Parathyroid adenoma (tissue), 2 donors: Measurements from ENCODE around the gene TMEM97.
A peak's percentile ranks its signal among the peaks of the same experiment; 100 is the strongest.
"Not testable (repeated sequence)": the region's sequence is repeated elsewhere in the genome, so short reads cannot be mapped to it uniquely, and the experiment has no call there.

Experiments
- H2AFZ ChIP-seq: fragments of 300-600 bp; sonication (generic); one replicate; pipeline ENCODE4 v1.7.0; 2017; ENCODE audit warnings: antibody characterized with exemption, mild to moderate bottlenecking
- H3K27ac ChIP-seq: fragments of 300-600 bp; sonication (generic); one replicate; pipeline ENCODE4 v1.7.0; 2017
- H3K27me3 ChIP-seq: fragments of 300-600 bp; sonication (generic); one replicate; pipeline ENCODE4 v1.7.0; 2017; ENCODE audit warnings: low read length; ENCODE audit not compliant: control insufficient read depth, insufficient read depth
- H3K36me3 ChIP-seq: fragments of 300-600 bp; sonication (generic); one replicate; pipeline ENCODE4 v1.7.0; 2017; ENCODE audit warnings: low read length; ENCODE audit not compliant: control insufficient read depth, insufficient read depth
- H3K4me1 ChIP-seq: fragments of 300-600 bp; sonication (generic); one replicate; pipeline ENCODE4 v1.7.0; 2017; ENCODE audit warnings: control low read depth
- H3K4me2 ChIP-seq: fragments of 300-600 bp; sonication (generic); one replicate; pipeline ENCODE4 v1.7.0; 2017; ENCODE audit warnings: low read length
- H3K4me3 ChIP-seq: fragments of 300-600 bp; sonication (generic); one replicate; pipeline ENCODE4 v1.7.0; 2017; ENCODE audit warnings: low read depth, low read length
- H3K79me2 ChIP-seq: fragments of 300-600 bp; sonication (generic); one replicate; pipeline ENCODE4 v1.7.0; 2017; ENCODE audit warnings: control low read depth
- H3K9ac ChIP-seq: fragments of 300-600 bp; sonication (generic); one replicate; pipeline ENCODE4 v1.7.0; 2017; ENCODE audit warnings: mild to moderate bottlenecking
- H3K9me3 ChIP-seq: fragments of 300-600 bp; sonication (generic); one replicate; pipeline ENCODE4 v1.7.0; 2017; ENCODE audit warnings: low read length; ENCODE audit not compliant: control insufficient read depth
- TF ChIP-seq, protein P1 (sequence below): fragments of 300-600 bp; sonication (generic); IDR thresholded peaks from one replicate; pipeline ENCODE4 v1.7.0; 2017; ENCODE audit warnings: antibody characterized with exemption, mild to moderate bottlenecking
- donor health status: primary hyperparathyroidism.

The TMEM97 gene

GRCh38 chr17:28335201-28335958 is 16.4 kb downstream of the TMEM97 start, which contains the start of the genes IFT20 and TNFAIP1:
Gene IFT20 (minus strand): TSS chr17:28335472. CDS start chr17:28331985, 3,487 bp downstream.
Gene TNFAIP1 (plus strand): TSS chr17:28335761. CDS start chr17:28339522, 3,761 bp downstream.
- Histone ChIP-seq H3K36me3 (no peaks in the 10 kb centered on the region), H3K4me1 (no peaks in the 10 kb centered on the region), H3K79me2 (peaks cover 33% of the 10 kb centered on the region), H2AFZ (peak within 1 kb of the TSS; percentile 90), H3K9me3 (no peaks in the 10 kb centered on the region), H3K27me3 (no peaks in the 10 kb centered on the region), H3K27ac (peak within 1 kb of the TSS; percentile 81), H3K9ac (peak within 1 kb of the TSS; percentile 41), H3K4me3 (peak within 1 kb of the TSS; percentile 97), H3K4me2 (peak within 1 kb of the TSS; percentile 98)
- TF ChIP-seq, protein P1, sequence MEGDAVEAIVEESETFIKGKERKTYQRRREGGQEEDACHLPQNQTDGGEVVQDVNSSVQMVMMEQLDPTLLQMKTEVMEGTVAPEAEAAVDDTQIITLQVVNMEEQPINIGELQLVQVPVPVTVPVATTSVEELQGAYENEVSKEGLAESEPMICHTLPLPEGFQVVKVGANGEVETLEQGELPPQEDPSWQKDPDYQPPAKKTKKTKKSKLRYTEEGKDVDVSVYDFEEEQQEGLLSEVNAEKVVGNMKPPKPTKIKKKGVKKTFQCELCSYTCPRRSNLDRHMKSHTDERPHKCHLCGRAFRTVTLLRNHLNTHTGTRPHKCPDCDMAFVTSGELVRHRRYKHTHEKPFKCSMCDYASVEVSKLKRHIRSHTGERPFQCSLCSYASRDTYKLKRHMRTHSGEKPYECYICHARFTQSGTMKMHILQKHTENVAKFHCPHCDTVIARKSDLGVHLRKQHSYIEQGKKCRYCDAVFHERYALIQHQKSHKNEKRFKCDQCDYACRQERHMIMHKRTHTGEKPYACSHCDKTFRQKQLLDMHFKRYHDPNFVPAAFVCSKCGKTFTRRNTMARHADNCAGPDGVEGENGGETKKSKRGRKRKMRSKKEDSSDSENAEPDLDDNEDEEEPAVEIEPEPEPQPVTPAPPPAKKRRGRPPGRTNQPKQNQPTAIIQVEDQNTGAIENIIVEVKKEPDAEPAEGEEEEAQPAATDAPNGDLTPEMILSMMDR, result peak; percentile 9

DNA sequence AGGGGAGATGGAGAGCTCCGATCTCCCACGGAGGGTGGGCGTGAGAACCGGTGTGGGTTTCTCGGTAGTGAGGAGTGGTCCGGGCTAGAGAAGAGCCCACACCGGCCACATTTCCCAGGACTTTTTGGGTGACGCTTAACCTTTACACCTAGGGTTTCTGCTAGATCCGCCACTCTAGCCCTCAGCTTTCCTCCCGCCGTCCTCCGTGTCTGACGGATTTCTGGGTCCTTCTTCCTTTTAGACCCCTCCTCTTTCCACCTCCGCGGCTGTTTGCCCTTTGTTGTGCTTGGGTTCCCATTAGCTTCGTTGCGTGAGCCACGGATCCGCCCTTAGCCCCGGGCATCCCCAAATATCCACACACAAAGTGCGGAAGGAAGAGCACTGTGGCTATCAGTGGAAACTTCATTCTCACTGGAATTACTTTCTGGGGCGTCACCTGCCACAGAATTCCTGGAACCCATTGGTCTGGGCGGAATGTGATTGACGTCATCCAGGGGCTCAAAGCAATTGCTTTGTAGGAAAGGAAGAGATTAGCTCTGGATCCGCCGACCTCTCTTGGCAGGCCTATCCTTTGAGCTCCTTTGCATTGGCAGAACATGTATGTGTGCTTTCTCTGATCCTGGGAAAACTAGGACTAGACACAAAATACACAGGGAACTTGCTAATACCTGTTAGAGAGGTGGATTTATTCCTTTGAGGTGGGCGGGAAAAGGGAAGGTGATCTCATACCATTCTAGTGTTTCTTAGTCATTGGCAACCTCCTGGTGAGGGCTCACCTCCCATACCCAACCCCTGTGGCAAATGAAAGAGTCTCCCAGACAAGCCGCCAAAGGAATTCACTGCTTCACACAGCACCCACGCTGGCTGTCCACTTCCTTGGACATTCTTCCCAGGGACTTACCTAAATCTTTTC is 17.2 kb downstream of the TMEM97 start:
- peak overlapping the region; percentile 90 for H2AFZ ChIP-seq
- no peaks in the 10 kb centered on the region for H3K4me1 ChIP-seq
- TF ChIP-seq, protein P1, result no peak

GRCh38 chr17:28338056-28338768 is 19.2 kb downstream of the TMEM97 start:
- H3K36me3 ChIP-seq, result no peaks in the 10 kb centered on the region
- TF ChIP-seq, protein P1, result no peak
- no peak overlapping the region for H3K9ac ChIP-seq
- peak overlapping the region; percentile 66 for H3K27ac ChIP-seq
- no peaks in the 10 kb centered on the region for H3K27me3 ChIP-seq
- no peak overlapping the region for H3K4me2 ChIP-seq
- no peaks in the 10 kb centered on the region for H3K4me1 ChIP-seq
- no peak overlapping the region for H2AFZ ChIP-seq
- no peak overlapping the region for H3K4me3 ChIP-seq
- no peaks in the 10 kb centered on the region for H3K9me3 ChIP-seq
- H3K79me2 ChIP-seq, result peaks cover 31% of the 10 kb centered on the region

More for the DNA sequence above, 17.2 kb downstream of the TMEM97 start:
- no peaks in the 10 kb centered on the region for H3K27me3 ChIP-seq
- H3K9me3 ChIP-seq, result no peaks in the 10 kb centered on the region
- H3K9ac ChIP-seq, result peak overlapping the region; percentile 16
- H3K4me3 ChIP-seq, result peak overlapping the region; percentile 97
- H3K36me3 ChIP-seq, result no peaks in the 10 kb centered on the region
- H3K79me2 ChIP-seq, result peaks cover 33% of the 10 kb centered on the region
- H3K27ac ChIP-seq, result peak overlapping the region; percentile 81
- H3K4me2 ChIP-seq, result peak overlapping the region; percentile 98

DNA sequence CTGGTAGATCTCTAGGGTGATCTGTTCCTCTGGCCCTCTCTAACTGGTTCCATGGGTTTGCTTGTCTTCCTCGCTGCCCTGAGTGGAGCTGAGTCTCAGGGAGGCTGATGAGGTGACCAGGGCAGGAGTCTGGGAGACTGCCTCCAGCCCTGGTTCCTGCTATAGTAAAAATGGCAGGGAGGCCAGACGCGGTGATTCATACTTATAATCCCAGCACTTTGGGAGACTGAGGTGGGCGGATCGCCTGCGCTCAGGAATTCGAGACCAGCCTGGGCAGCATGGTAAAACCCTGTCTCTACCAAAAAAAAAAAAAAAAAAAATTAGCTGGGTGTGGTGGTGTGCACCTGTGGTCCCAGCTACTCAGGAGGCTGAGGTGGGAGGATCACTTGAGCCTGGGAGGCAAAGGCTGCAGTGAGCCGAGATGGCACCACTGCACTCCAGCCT is 19.8 kb downstream of the TMEM97 start:
- not testable (repeated sequence) for H3K4me2 ChIP-seq, H3K36me3 ChIP-seq, H3K4me3 ChIP-seq, H3K27me3 ChIP-seq, H3K9ac ChIP-seq, H3K4me1 ChIP-seq, H3K9me3 ChIP-seq, H2AFZ ChIP-seq
- Histone ChIP-seq H3K79me2 (peaks cover 27% of the 10 kb centered on the region), H3K27ac (peak overlapping the region; percentile 24)
